Activated T-cell treated with anti-CD3 and anti-CD28 coated beads for 4 hours (primary cell): ENCODE data around the gene RADX.
"Not testable (repeated sequence)": the region's sequence is repeated elsewhere in the genome, so short reads cannot be mapped to it uniquely, and the experiment has no call there.

Source experiments
- DNase-seq: peaks from one replicate; pipeline ENCODE4 v3.0.0-alpha.2; 2020

The RADX gene, protein sequence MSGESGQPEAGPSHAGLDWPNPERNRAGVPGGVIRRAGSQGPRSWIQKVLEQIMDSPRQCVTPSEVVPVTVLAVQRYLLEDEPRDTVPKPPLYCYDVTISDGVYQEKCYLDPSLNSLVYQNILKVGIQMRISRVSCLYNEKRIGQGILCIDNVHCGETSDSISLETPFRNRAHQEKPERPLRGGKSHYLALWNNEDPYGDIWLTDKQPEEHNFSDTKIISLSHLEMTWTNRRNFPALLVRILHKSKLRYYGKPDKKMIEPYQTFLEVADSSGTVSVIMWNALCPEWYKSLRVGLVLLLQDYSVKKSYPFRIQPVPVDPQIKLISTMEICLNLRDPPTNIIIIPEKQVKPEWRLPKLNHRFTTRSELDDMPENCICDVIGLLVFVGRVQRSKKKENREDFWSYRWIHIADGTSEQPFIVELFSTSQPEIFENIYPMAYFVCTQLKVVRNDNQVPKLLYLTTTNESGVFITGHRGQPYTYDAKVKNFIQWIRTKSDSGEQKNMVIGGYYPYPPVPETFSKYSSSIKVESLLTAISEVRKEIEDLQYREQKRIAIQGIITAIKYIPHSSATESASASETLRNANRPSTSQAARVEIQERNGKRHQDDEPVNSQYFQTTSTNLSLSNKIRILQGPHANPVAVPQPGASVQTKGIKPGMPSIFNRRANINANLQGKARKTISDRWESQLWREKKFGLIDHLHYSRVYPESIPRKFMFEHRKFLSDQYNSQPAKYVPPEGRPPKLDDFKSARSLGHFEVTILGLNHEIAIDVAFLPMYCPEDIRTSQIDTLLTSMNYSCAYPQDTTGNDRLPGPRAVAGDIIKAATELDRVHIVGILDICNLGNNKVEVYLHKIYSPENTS

DNA sequence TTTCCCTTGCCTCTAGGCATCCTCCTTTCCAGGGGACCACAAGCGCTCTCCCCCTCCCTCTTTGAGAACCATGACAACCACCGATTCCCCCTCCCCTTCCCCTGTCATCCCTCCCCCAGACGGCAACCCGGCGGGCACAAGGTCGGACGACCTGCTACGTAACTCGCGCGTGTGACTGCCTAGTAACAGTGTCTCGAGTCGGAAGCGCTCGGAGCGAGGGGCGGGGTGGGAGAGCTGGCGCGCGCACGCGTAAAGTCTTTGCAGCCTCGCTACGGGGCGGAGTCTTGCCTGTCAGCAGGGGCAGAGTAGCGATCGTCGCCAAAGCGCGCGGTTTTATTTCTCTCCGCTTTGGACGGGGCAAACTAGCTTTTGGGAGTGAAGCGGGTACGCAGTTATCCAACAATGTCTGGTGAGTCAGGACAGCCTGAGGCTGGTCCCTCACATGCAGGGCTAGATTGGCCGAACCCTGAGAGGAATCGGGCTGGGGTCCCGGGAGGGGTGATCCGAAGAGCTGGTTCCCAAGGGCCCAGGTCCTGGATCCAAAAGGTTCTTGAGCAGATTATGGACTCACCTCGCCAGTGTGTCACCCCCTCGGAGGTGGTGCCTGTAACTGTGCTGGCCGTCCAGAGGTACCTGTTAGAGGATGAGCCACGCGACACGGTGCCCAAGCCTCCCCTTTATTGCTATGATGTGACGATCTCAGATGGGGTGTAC lies at the start of gene RADX:
Gene RADX (plus strand): TSS at position 300 of the 714 bp plus-strand sequence. CDS start 103 bp downstream, at position 403.
- peak; percentile 74 for DNase-seq

DNA sequence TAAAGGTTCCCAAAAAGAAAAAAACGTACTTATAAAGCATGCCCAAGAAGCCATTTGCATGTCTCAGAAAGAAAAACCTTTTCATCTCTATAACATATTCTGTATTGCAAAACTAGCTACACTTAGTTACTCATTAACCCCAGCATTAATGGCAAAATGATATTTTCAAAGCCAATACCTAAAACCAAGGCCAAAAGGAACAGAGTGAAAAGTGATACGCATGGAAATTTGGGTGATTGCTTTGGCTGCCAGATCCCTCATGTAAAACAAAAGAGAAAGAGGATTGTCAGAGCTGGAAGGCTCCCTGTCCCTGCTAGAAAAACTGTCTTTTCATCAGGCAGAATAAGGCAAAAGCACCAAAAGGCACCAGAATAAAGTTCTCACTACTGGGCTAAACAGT lies 46.8 kb upstream of the RADX start:
- no peak for DNase-seq

DNA sequence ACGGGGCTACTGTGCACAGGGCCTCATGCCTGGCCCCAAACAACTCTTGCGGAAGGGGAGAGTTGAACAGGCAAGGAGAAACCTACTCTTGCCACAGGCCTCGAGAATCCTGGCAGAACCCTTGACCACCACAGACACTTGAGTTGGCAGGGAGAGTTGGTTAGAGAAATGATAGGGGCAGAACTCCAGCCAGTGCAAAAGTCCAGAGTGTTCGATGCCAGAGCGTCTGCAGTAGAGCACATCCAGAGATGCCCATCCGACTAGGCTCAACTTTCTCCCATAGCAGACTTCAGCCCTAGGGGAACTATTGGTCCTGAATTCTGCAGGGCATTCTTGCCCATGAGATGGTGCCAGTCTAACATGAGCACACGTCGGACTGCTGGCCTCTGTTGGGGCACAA lies 45.4 kb upstream of the RADX start:
- DNase-seq: no peak

DNA sequence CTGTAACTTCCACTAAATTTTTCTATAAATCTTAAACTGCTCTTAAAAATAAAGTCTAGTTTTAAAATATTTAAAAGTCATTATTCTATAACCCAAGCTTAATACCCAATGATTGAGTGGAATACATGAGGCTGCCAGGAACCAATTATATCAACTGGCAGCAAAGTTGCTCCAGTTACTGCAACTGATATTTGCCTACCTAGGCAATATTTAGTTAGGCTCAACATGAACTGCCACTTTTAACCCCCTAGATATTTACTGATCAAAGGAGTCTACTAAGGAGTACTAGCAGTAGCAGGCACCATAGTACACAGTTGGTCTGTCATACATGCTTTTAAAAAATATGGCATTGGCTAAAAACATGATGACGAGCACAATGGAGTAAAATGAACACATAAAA lies 29.9 kb upstream of the RADX start:
- no peak for DNase-seq

DNA sequence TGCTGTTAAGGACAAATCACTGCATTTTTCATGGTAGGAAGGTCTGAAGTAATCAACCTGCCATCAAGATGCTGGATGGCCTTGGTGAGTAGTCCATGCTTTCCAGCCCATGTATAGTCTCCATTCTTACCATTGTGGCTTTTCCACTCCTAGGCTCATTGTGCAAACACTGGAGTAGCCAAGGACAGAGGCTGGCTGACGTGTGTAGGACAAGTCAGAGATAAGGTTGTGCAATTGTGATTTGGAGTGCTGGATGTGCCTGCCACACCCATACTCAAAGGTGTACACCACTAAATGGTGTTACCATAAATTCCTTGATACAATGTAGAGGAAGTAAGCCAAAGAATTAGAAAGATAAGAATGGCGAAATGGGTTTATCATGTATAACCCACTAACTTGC lies 26.3 kb upstream of the RADX start:
- DNase-seq: no peak

DNA sequence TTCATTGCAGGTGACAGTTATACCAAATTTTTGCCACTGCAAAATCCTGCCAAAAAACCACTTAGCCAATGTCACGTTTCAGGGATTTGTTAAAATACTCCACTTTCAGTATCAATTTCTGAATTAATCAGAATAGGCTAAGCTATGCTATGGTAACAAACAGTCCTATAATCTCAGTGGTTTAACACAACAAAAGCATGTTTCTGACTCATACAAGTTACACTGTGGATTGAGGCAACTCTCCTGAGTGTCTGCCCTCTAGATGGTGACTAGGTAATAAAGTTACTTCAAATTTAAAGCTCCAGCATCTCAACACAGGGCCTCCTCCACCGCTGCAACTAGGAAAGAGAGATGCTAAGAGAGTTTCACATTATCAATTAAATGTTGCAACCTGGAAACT lies 23.0 kb upstream of the RADX start:
- DNase-seq: no peak

DNA sequence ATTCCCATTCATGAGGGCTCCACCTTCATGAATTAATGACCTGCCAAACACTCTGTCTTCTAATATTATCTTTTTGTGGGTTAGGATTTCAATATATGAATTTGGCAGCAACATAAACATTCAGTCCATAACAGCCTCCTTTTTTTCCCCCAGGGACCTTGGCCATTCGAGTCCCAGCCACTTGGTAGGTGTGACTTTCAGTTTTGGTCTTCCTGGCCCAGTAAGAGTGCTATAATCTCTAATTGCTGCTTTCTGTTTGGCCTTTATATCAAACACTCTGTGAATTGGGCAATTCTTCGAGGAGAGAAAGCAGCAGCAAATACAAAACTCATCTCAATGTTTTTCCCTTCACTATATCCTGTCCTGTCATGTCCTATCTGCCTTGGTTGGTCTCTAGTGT lies 12.4 kb upstream of the RADX start:
- DNase-seq: no peak

DNA sequence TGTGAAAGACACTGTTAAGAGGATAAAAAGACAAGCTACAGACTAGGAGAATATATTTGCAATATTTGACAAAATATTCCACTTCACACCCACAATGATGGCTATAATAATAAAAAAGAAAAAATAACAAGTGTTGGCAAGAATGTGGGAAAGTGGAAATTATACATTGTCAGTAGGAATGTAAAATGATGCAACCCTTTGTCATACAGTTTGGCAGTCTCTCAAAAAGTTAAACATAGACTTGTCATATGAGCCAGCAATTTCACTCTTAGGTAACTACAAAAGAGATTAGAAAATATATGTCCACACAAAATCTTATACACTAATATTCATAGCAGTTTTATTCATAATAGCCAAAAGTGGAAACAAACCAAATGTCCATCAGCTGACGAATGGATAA lies 5.2 kb upstream of the RADX start:
- no peak for DNase-seq

DNA sequence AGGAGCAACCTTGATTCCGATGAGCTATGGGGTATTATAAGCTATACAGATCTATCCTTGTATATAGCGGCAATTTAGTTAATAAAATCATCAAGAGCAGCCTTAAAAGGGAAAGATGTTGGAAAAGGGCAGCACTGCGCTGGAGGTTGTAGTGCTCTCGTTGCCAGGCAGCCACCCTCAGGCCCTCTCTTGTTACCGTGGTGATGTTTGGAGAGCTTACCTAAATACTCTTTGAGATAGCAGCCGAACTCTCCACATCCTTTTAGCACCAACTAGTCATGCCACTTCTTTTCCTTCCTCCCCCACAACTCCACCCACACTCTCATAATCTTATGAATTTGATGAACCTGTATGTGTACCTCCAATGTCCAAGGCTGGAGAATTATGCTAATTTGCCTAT lies 3.8 kb upstream of the RADX start:
- peak; percentile 1 for DNase-seq

DNA sequence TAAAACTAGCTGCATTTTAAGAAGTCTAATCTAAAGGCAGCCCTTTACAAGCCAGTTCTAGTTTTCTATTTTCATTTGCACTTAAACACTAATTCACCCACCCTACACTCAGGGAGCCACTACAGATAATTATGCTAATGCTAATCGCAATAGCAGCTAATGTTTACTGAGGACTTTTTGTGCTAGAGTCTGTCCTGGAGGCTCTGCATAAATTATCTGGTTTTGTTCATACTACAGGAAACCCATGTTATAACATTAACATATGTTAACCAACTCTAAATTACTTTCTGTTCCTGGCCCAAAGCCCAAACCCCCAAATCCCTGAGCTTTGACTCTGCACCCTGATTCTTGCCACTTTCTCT lies 480 bp upstream of the RADX start:
- no peak for DNase-seq

DNA sequence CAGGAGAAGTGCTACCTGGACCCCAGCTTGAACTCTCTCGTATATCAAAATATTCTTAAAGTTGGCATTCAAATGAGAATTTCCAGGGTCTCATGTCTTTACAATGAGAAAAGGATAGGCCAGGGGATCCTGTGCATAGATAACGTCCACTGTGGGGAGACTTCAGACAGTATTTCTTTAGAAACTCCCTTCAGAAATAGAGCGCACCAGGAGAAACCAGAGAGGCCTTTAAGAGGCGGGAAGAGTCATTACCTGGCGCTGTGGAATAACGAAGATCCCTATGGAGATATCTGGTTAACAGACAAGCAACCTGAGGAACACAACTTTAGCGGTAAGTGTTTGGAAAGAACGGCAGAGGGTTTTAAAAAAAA lies 600 bp downstream of the RADX start:
- no peak for DNase-seq

DNA sequence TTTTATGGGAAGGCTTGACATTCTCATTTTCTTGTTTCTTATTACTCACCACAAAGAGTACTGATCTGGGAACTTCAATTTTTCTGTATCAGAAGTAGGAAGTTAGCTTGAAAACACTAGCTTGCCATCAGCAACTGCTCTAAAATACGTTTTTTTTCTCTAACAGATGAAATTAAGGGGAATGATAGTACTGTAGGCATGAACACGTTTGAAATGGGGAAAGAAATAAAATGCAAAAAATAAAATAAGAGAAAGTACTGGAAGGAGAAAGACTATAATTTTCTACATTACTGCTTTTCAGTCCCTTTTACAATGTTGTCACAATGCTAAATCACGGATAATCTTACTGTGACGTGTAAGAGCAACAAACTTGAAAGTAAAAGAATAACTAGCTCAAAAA lies 1.5 kb downstream of the RADX start:
- no peak for DNase-seq

DNA sequence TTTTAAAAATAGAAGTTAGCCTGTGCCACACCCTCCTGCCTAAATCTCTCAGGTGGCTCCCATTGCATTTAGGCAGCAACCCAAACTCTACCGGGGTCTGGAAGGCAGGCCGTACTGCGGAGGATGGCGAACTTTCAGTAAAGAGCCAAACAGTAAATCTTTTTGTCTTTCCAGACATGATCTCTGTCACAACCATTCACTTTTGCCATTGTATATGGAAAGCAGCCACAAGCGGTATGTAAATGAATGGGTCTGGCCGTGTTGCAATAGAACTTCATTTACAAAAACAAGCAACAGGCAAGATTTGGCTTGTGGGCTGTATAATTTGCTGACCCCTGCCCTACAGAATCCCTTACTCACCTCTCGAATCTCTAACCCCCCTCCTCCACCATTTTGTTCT lies 3.3 kb downstream of the RADX start:
- no peak for DNase-seq

DNA sequence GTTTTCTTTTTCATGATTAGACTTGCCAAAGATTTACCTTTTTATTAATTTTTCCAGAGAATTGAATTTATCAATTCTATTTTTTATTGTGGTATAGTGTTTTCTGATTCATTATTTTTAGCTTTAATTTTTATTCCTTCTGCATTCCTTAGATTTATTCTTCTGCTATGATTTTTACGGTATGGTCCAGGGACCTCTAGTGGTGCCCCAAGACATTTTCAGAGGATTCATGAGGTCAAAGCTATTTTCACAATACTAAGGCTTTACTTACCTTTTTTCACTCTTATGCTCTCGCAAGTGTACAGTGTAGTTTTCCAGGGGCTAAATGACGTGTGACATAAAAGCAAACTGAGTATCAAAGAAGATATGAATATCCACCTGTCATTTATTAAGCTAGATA lies 8.0 kb downstream of the RADX start:
- DNase-seq: no peak

DNA sequence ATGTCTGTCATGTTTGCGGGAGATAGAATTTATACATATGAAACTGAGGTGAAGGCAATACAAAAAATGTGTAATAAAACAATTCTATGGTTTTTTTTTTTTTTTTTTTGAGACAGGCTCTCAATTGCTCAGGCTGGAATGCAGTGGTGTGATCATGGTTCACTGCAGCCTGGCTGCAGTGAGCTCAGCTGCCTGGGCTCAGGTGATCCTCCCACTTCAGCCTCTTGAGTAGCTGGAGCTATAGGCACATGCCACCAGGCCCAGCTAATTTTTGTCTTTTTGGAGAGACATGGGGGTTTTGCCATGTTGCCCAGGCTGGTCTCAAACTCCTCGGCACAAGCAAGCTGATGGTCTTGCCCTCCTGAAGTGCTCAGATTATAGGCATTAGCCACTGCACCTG lies 10.1 kb downstream of the RADX start:
- DNase-seq: no peak

DNA sequence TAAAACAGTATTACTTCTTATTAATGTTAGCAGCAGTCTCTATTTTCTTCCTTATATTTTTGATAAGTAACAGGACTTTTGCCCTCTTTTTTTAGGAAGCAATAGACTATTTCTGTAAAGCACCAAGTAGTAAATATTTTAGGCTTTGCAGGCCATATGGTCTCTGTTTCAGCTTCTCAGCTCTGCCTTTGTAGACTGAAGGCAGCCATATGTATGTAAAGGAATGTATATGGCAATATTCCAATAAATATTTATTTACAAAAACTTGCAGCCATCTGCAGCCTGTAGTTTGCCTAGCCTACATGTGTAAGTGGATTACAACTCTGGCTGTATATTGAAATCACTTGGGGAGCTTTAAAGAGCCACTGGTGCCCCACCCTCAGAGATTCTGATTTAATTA lies 15.0 kb downstream of the RADX start:
- DNase-seq: no peak

DNA sequence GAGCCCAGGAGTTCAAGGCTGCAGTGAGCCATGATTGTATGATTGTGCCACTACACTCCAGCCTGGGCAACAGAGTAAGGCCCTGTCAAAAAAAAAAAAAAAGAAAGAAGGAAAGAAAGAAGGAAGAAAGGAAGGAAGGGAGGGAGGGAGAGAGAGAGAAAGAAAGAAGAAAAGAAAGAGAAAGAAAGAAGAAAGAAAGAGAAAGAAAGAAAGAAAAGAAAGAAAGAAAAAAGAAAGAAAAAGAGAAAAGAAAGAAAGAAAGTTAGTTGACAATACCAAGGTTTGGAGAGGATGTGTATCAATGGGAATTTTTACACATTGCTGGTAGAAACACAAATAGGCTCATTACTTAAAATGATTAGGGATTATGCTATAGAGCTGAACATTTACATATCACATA lies 19.8 kb downstream of the RADX start:
- no peak for DNase-seq

DNA sequence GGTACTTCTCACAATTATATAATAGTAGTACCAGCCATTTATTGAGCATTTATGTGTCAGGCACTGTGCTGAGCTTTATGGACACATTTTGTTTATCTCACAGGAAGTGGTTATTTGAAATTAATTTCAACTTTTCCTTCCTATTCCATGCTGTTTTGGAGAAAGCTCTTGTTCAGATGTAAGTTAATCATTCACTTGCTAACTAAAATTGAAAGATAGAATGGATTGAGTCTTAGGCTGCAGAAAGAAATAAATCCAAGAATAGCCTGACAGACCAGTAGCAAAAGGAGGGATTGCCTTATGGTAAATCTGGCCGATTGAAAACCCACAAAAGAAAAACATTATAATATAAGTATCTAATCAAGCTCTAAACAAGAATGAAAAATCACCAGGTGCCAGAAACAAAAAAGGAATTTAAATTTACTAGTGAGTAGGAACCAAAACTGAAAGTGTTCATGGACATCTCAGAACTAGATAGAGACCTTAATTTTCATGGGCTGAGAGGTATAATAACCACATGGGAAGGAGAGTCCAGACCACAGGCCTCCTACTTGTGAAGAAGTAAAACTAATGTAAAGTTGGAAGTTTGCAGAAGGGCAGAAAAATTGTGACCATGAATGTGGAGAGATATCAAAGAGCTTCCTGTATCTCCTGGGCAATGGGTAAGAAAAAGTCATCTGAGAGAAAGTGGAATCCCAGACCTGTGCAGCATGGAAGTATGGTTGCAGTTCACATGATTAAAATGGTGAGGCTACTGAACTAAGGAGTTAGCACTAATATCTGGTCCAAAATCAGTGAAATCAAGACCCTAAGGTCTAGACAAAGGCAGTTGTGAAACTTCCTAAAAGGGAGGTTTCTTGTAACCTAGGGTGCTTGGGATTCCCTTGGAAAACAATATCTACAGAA lies 38.0 kb downstream of the RADX start:
- no peak for DNase-seq

DNA sequence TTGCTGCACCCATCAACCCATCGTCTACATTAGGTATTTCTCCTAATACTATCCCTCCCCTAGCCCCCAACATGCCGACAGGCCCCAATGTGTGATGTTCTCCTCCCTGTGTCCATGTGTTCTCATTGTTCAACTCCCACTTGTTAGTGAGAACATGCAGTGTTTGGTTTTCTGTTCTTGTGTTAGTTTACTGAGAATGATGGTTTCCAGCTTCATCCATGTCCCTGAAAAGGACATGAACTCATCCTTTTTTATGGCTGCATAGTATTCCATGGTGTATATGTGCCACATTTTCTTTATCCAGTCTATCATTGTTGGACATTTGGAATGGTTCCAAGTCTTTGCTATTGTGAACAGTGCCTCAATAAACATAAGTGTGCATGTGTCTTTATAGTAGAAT lies 41.8 kb downstream of the RADX start:
- DNase-seq: not testable (repeated sequence)

DNA sequence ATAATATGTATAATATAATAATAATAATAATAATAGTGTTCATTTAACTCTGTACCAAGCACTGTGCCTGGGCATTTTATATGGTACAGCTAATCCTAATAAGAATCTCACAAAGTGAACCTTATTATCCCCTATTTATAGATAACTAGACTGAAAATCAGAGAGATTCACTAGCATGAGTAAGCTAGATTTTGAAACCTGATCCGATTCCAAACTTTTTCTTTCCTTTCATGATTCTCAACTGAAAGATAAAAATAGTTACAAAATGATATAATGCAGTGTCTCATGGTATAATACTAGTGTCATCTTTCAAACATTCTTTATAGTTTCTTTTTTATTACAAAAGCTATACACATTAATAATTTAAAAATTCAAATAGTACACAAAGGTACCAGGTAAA lies 58.9 kb downstream of the RADX start:
- no peak for DNase-seq

DNA sequence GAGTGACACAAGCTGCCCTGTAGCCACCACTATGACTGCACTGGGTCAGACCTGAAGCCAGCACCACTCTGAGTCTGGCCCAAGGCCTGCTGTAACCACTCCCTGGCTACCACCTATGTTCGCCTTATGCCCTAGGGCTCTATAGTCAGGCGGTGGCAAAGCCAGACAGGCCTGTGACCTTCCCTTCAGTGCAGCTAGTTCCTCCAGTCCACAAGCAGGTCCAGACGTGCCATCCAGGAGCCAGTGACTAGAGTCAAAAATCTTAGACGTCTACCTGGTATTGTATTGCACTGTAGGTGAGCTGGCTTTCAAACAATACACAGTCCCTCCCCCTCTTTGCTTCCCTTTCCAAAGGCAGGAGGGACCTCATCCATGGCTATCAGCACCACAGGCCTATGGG lies 60.7 kb downstream of the RADX start:
- no peak for DNase-seq

DNA sequence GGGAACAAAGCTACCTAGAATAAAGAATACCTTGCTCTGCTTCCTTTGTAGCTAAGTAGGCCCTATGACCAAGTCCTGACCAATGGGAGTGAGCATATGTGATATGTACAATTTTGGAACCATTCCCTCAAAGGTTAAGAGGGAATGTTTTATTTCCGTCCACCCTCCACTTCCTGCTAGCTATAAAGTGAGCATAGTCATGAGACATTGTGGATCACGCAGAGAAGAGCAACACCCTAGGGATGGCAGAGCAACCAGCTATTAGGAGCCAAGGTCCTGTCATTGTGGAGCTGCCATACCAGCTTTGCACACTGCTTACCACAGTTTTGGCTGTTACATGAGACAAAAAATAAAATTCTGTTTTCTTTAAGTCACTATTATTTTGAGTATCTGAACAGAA lies 68.9 kb downstream of the RADX start:
- no peak for DNase-seq

DNA sequence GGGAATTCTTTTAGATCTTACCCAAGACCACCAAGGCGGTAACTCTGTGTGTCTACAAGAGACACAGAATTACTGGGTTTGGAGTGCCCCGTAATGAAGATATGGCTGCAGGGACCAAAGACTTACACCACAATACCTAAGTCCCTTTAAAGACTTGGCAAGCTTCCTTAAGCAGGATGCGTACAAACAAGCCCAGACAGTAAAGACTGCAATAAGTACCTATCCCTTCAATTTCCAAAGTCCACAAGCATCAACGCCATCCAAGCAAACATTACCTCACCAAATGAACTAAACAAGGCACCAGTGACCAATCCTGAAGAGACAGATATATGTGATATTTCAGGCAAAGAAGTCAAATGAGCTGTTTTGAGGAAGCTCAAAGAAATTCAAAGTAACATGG lies 72.4 kb downstream of the RADX start:
- DNase-seq: no peak
